Measurements from ENCODE around the gene HRH1. TPM values are rescaled to one million over a fixed set of nuclear protein-coding genes. Genes with fewer than 3 reads are reported as not detected.
"Not testable (repeated sequence)": the region's sequence is repeated elsewhere in the genome, so short reads cannot be mapped to it uniquely, and the experiment has no call there.

The HRH1 gene
- total RNA-seq, 2 donors from 2014 or later: 4.6 TPM

GRCh38 chr3:11131886-11132285 is 22.4 kb upstream of the HRH1 start:
- not testable (repeated sequence) for ATAC-seq (replicated peaks in 1 of 2); DNase-seq; H3K27ac Mint-ChIP-seq; H3K4me3 Mint-ChIP-seq; H3K36me3 Mint-ChIP-seq (ENCODE audit: insufficient read depth in 2 of 2); H3K9me3 Mint-ChIP-seq; H3K27me3 Mint-ChIP-seq (ENCODE audit: low read depth)
- peaks cover 12% of the 10 kb centered on the region for H3K4me1 Mint-ChIP-seq (ENCODE audit: low read depth)

GRCh38 chr3:11132861-11133260 is 21.4 kb upstream of the HRH1 start:
- no peak for DNase-seq
- Mint-ChIP-seq H3K4me1 (ENCODE audit: low read depth) (peaks cover 12% of the 10 kb centered on the region), H3K27ac (no peak overlapping the region), H3K36me3 (ENCODE audit: insufficient read depth in 2 of 2) (no peaks in the 10 kb centered on the region), H3K27me3 (ENCODE audit: low read depth) (peaks cover 8% of the 10 kb centered on the region), H3K4me3 (no peak overlapping the region), H3K9me3 (no peaks in the 10 kb centered on the region)
- no peak for ATAC-seq (replicated peaks in 1 of 2)

- H3K4me3 Mint-ChIP-seq: no peak overlapping the region
- H3K36me3 Mint-ChIP-seq (ENCODE audit: insufficient read depth in 2 of 2): no peaks in the 10 kb centered on the region
- H3K27me3 Mint-ChIP-seq (ENCODE audit: low read depth): peaks cover 14% of the 10 kb centered on the region
- H3K4me1 Mint-ChIP-seq (ENCODE audit: low read depth): peaks cover under 1% of the 10 kb centered on the region
- H3K9me3 Mint-ChIP-seq: no peaks in the 10 kb centered on the region
- ATAC-seq (replicated peaks in 1 of 2) (peak; percentile 40 to 50), DNase-seq (no peak)
- no peak overlapping the region for H3K27ac Mint-ChIP-seq
These were observed 19.5 kb upstream of the HRH1 start for GRCh38 chr3:11134794-11135193.

GRCh38 chr3:11136116-11136515 is 18.2 kb upstream of the HRH1 start:
- H3K27ac Mint-ChIP-seq: no peak overlapping the region
- no peak overlapping the region for H3K4me3 Mint-ChIP-seq
- peaks cover 24% of the 10 kb centered on the region for H3K27me3 Mint-ChIP-seq (ENCODE audit: low read depth)
- H3K36me3 Mint-ChIP-seq (ENCODE audit: insufficient read depth in 2 of 2): no peaks in the 10 kb centered on the region
- DNase-seq: no peak
- ATAC-seq (replicated peaks in 1 of 2): no peak
- peaks cover 14% of the 10 kb centered on the region for H3K4me1 Mint-ChIP-seq (ENCODE audit: low read depth)
- H3K9me3 Mint-ChIP-seq: no peaks in the 10 kb centered on the region

- peaks cover 25% of the 10 kb centered on the region for H3K27me3 Mint-ChIP-seq (ENCODE audit: low read depth)
- H3K9me3 Mint-ChIP-seq: no peaks in the 10 kb centered on the region
- H3K4me3 Mint-ChIP-seq: no peak overlapping the region
- H3K36me3 Mint-ChIP-seq (ENCODE audit: insufficient read depth in 2 of 2): no peaks in the 10 kb centered on the region
- DNase-seq (no peak), ATAC-seq (replicated peaks in 1 of 2) (no peak)
- H3K27ac Mint-ChIP-seq: no peak overlapping the region
- peaks cover 15% of the 10 kb centered on the region for H3K4me1 Mint-ChIP-seq (ENCODE audit: low read depth)
These were observed 17.3 kb upstream of the HRH1 start for GRCh38 chr3:11136830-11137626.

- Mint-ChIP-seq H3K27ac (no peak overlapping the region), H3K4me1 (ENCODE audit: low read depth) (peaks cover 15% of the 10 kb centered on the region), H3K4me3 (no peak overlapping the region), H3K9me3 (no peaks in the 10 kb centered on the region), H3K36me3 (ENCODE audit: insufficient read depth in 2 of 2) (no peaks in the 10 kb centered on the region), H3K27me3 (ENCODE audit: low read depth) (peaks cover 31% of the 10 kb centered on the region)
- no peak for DNase-seq
- ATAC-seq (replicated peaks in 1 of 2): no peak
These were observed 16.7 kb upstream of the HRH1 start for GRCh38 chr3:11137627-11137959.

GRCh38 chr3:11138371-11138770 is 15.9 kb upstream of the HRH1 start:
- peaks cover 35% of the 10 kb centered on the region for H3K27me3 Mint-ChIP-seq (ENCODE audit: low read depth)
- H3K36me3 Mint-ChIP-seq (ENCODE audit: insufficient read depth in 2 of 2): no peaks in the 10 kb centered on the region
- no peak overlapping the region for H3K27ac Mint-ChIP-seq
- ATAC-seq (replicated peaks in 1 of 2) (no peak), DNase-seq (no peak)
- peaks cover 15% of the 10 kb centered on the region for H3K4me1 Mint-ChIP-seq (ENCODE audit: low read depth)
- H3K9me3 Mint-ChIP-seq: no peaks in the 10 kb centered on the region
- H3K4me3 Mint-ChIP-seq: no peak overlapping the region

- peak; percentile 74 to 87 for ATAC-seq (replicated peaks in 1 of 2)
These were observed 14.1 kb upstream of the HRH1 start for GRCh38 chr3:11140030-11140712.

GRCh38 chr3:11140713-11141104 is 13.6 kb upstream of the HRH1 start:
- DNase-seq (no peak), ATAC-seq (replicated peaks in 1 of 2) (peak; percentile 57 to 65)
- Mint-ChIP-seq H3K36me3 (ENCODE audit: insufficient read depth in 2 of 2) (no peaks in the 10 kb centered on the region), H3K27me3 (ENCODE audit: low read depth) (peaks cover 46% of the 10 kb centered on the region), H3K4me1 (ENCODE audit: low read depth) (peaks cover 15% of the 10 kb centered on the region), H3K9me3 (no peaks in the 10 kb centered on the region), H3K4me3 (peak overlapping the region; percentile 9 to 27), H3K27ac (no peak overlapping the region)

More at GRCh38 chr3:11140030-11140712, 14.1 kb upstream of the HRH1 start:
- H3K4me3 Mint-ChIP-seq: peak overlapping the region; percentile 9 to 27
- no peak overlapping the region for H3K27ac Mint-ChIP-seq
- DNase-seq: peak in 1 of 2 donors; percentile 19
- no peaks in the 10 kb centered on the region for H3K36me3 Mint-ChIP-seq (ENCODE audit: insufficient read depth in 2 of 2)
- peaks cover 15% of the 10 kb centered on the region for H3K4me1 Mint-ChIP-seq (ENCODE audit: low read depth)
- peaks cover 40% of the 10 kb centered on the region for H3K27me3 Mint-ChIP-seq (ENCODE audit: low read depth)
- no peaks in the 10 kb centered on the region for H3K9me3 Mint-ChIP-seq

- Mint-ChIP-seq H3K4me1 (ENCODE audit: low read depth) (peaks cover 15% of the 10 kb centered on the region), H3K27me3 (ENCODE audit: low read depth) (peaks cover 64% of the 10 kb centered on the region), H3K36me3 (ENCODE audit: insufficient read depth in 2 of 2) (no peaks in the 10 kb centered on the region), H3K27ac (no peak overlapping the region), H3K4me3 (no peak overlapping the region), H3K9me3 (no peaks in the 10 kb centered on the region)
- DNase-seq: no peak
- no peak for ATAC-seq (replicated peaks in 1 of 2)
These were observed 10.8 kb upstream of the HRH1 start for GRCh38 chr3:11143476-11143875.

- Mint-ChIP-seq H3K27ac (no peak overlapping the region), H3K9me3 (no peaks in the 10 kb centered on the region), H3K4me3 (no peak overlapping the region), H3K36me3 (ENCODE audit: insufficient read depth in 2 of 2) (no peaks in the 10 kb centered on the region), H3K4me1 (ENCODE audit: low read depth) (peaks cover 12% of the 10 kb centered on the region), H3K27me3 (ENCODE audit: low read depth) (peaks cover 59% of the 10 kb centered on the region)
- no peak for ATAC-seq (replicated peaks in 1 of 2)
- DNase-seq: no peak
These were observed 9.3 kb upstream of the HRH1 start for GRCh38 chr3:11144996-11145395.

GRCh38 chr3:11145888-11146287 is 8.4 kb upstream of the HRH1 start:
- Mint-ChIP-seq H3K27ac (no peak overlapping the region), H3K4me1 (ENCODE audit: low read depth) (peaks cover 3% of the 10 kb centered on the region), H3K27me3 (ENCODE audit: low read depth) (peaks cover 50% of the 10 kb centered on the region), H3K4me3 (no peak overlapping the region), H3K9me3 (no peaks in the 10 kb centered on the region), H3K36me3 (ENCODE audit: insufficient read depth in 2 of 2) (no peaks in the 10 kb centered on the region)
- no peak for DNase-seq
- no peak for ATAC-seq (replicated peaks in 1 of 2)

- ATAC-seq (replicated peaks in 1 of 2) (no peak), DNase-seq (no peak)
- H3K4me1 Mint-ChIP-seq (ENCODE audit: low read depth): no peaks in the 10 kb centered on the region
- H3K4me3 Mint-ChIP-seq: no peak overlapping the region
- H3K27ac Mint-ChIP-seq: no peak overlapping the region
- no peaks in the 10 kb centered on the region for H3K9me3 Mint-ChIP-seq
- H3K36me3 Mint-ChIP-seq (ENCODE audit: insufficient read depth in 2 of 2): no peaks in the 10 kb centered on the region
- H3K27me3 Mint-ChIP-seq (ENCODE audit: low read depth): peaks cover 49% of the 10 kb centered on the region
These were observed 7.3 kb upstream of the HRH1 start for GRCh38 chr3:11146773-11147660.

All from activated T-cell treated with anti-CD3 and anti-CD28 coated beads, Interleukin-2, amount 50 U/mL, for 72 hours (primary cell).